Liver (tissue), 9 donors: Measurements from ENCODE around the gene THAP8. TPM values are rescaled to one million over a fixed set of nuclear protein-coding genes. Genes with fewer than 3 reads are reported as not detected.

Source experiments
- DNase-seq: peaks from one replicate; pipeline ENCODE4 v3.0.0-alpha.2; 2017; ENCODE audit warnings: low spot score
- H3K27ac ChIP-seq, 2 donors: one replicate each; pipeline ENCODE4 v1.7.0; 2013; ENCODE audit warnings: inconsistent platforms in 2 of 2, low read length in 2 of 2, control low read depth in 1 of 2, low read depth in 1 of 2, mild to moderate bottlenecking in 1 of 2
- H3K27me3 ChIP-seq, 4 donors: one replicate each; pipeline versions ENCODE4 v1.6.1 to v1.7.0; 2013; ENCODE audit warnings: low read length in 3 of 4, inconsistent platforms in 1 of 4, mild to moderate bottlenecking in 1 of 4, moderate library complexity in 1 of 4; ENCODE audit not compliant: control insufficient read depth in 4 of 4, insufficient read depth in 4 of 4
- H3K36me3 ChIP-seq, 4 donors: one replicate each; pipeline versions ENCODE4 v1.6.1 to v1.7.0; 2013; ENCODE audit warnings: low read length in 3 of 4, mild to moderate bottlenecking in 3 of 4, low read depth in 1 of 4, moderate library complexity in 1 of 4; ENCODE audit not compliant: control insufficient read depth in 4 of 4, insufficient read depth in 3 of 4
- H3K4me1 ChIP-seq, 4 donors: one replicate each; pipeline versions ENCODE4 v1.6.1 to v1.7.0; 2013; ENCODE audit warnings: low read length in 3 of 4, mild to moderate bottlenecking in 3 of 4, moderate library complexity in 1 of 4; ENCODE audit not compliant: control insufficient read depth in 4 of 4, insufficient read depth in 4 of 4
- H3K4me3 ChIP-seq, 3 donors: one replicate each; pipeline versions ENCODE4 v1.6.1 to v1.7.0; 2013; ENCODE audit warnings: low read length in 3 of 3, control low read depth in 1 of 3, low read depth in 1 of 3, mild to moderate bottlenecking in 1 of 3
- H3K9ac ChIP-seq, 2 donors: one replicate each; pipeline ENCODE4 v1.7.0; 2013; ENCODE audit warnings: low read length in 2 of 2, mild to moderate bottlenecking in 2 of 2, moderate library complexity in 2 of 2, control low read depth in 1 of 2, low read depth in 1 of 2
- H3K9me3 ChIP-seq, 4 donors: one replicate each; pipeline versions ENCODE4 v1.6.1 to v1.7.0; 2013; ENCODE audit warnings: low read length in 3 of 4; ENCODE audit not compliant: control insufficient read depth in 4 of 4
- CTCF ChIP-seq: fragments of 150-350 bp; IDR thresholded peaks from 2 replicates; pipeline ENCODE4 v1.5.1; 2017; ENCODE audit warnings: improper control_type of control experiment, low read depth, low read length; ENCODE audit not compliant: missing input control
- EGR1 ChIP-seq, 2 donors: IDR thresholded peaks; 2 replicates each; pipeline ENCODE4 v1.6.1; 2016 to 2018; ENCODE audit warnings: antibody characterized with exemption in 2 of 2, low read depth in 2 of 2
- FOXA1 ChIP-seq: IDR thresholded peaks from 2 replicates; pipeline ENCODE4 v1.6.1; 2016; ENCODE audit warnings: antibody characterized with exemption
- FOXA2 ChIP-seq: IDR thresholded peaks from 2 replicates; pipeline ENCODE4 v1.6.1; 2016; ENCODE audit warnings: antibody characterized with exemption
- GABPA ChIP-seq, 2 donors: IDR thresholded peaks in 1 of 2; conservative IDR thresholded peaks in 1 of 2; 2 replicates each; pipeline ENCODE4 v1.6.1; 2016; ENCODE audit warnings: antibody characterized with exemption in 2 of 2, mild to moderate bottlenecking in 1 of 2, moderate library complexity in 1 of 2
- HNF4A ChIP-seq, 2 donors: conservative IDR thresholded peaks; 2 replicates each; pipeline ENCODE4 v1.6.1; 2016; ENCODE audit warnings: antibody characterized with exemption in 2 of 2, mild to moderate bottlenecking in 2 of 2
- HNF4G ChIP-seq: IDR thresholded peaks from 2 replicates; pipeline ENCODE4 v1.6.1; 2016; ENCODE audit warnings: antibody characterized with exemption
- JUND ChIP-seq, 2 donors: IDR thresholded peaks; 2 replicates each; pipeline ENCODE4 v1.6.1; 2016; ENCODE audit warnings: antibody characterized with exemption in 2 of 2
- MAX ChIP-seq: IDR thresholded peaks from 2 replicates; pipeline ENCODE4 v1.6.1; 2016; ENCODE audit warnings: antibody characterized with exemption
- NR2F2 ChIP-seq: IDR thresholded peaks from 2 replicates; pipeline ENCODE4 v1.6.1; 2016; ENCODE audit warnings: antibody characterized with exemption
- RAD21 ChIP-seq, 2 donors: IDR thresholded peaks; 2 replicates each; pipeline ENCODE4 v1.6.1; 2016; ENCODE audit warnings: antibody characterized with exemption in 2 of 2, mild to moderate bottlenecking in 2 of 2
- REST ChIP-seq: IDR thresholded peaks from 2 replicates; pipeline ENCODE4 v1.6.1; 2016; ENCODE audit warnings: antibody characterized with exemption, mild to moderate bottlenecking
- RXRA ChIP-seq, 2 donors: IDR thresholded peaks; 2 replicates each; pipeline ENCODE4 v1.6.1; 2017 to 2018; ENCODE audit warnings: antibody characterized with exemption in 2 of 2, mild to moderate bottlenecking in 1 of 2
- SP1 ChIP-seq: IDR thresholded peaks from 2 replicates; pipeline ENCODE4 v1.6.1; 2018; ENCODE audit warnings: antibody characterized with exemption, mild to moderate bottlenecking
- TAF1 ChIP-seq: conservative IDR thresholded peaks from 2 replicates; pipeline ENCODE4 v1.6.1; 2016; ENCODE audit warnings: antibody characterized with exemption, mild to moderate bottlenecking
- YY1 ChIP-seq: IDR thresholded peaks from 2 replicates; pipeline ENCODE4 v1.6.1; 2016; ENCODE audit warnings: antibody characterized with exemption, mild to moderate bottlenecking
- ZBTB33 ChIP-seq: IDR thresholded peaks from 2 replicates; pipeline ENCODE4 v1.6.1; 2016; ENCODE audit warnings: antibody characterized with exemption
- WGBS: extraction: QIAGEN DNeasy Blood & Tissue Kit; methylation state at CpG from one replicate; pipeline ENCODE4 v1.1.7; 2013; 5-methylcytosine and 5-hydroxymethylcytosine counted together
- polyA plus RNA-seq, 2 donors: library from polyadenylated mRNA; stranded (reverse) in 1 of 2; unstranded in 1 of 2; fragments of 200-250 nt in 1 of 2; fragments of >200 nt in 1 of 2; fragmentation: Nextera tagmentation in 1 of 2; extraction: Ambion mirVana in 1 of 2; gene quantifications; one replicate each; pipeline versions ENCODE4 v1.2.1 to v1.2.3, GENCODE V29; 2013 to 2015
- total RNA-seq, 2 donors: library from RNA; depleted of rRNA; stranded (reverse); fragments of >200 nt; gene quantifications; one replicate each; pipeline ENCODE4 v1.2.3, GENCODE V29; 2014
- TF ChIP-seq, protein P1 (sequence below): IDR thresholded peaks from 2 replicates; pipeline ENCODE4 v1.6.1; 2016; ENCODE audit warnings: antibody characterized with exemption
- donor health status: healthy.
- donor health status: healthy.
- donor health status: healthy.
- donor health status: healthy.
- donor health status: healthy.

THAP8 gene
- total and polyA plus RNA-seq, 4 donors: 1.8 to 4.4 (median 3.3) TPM

DNA sequence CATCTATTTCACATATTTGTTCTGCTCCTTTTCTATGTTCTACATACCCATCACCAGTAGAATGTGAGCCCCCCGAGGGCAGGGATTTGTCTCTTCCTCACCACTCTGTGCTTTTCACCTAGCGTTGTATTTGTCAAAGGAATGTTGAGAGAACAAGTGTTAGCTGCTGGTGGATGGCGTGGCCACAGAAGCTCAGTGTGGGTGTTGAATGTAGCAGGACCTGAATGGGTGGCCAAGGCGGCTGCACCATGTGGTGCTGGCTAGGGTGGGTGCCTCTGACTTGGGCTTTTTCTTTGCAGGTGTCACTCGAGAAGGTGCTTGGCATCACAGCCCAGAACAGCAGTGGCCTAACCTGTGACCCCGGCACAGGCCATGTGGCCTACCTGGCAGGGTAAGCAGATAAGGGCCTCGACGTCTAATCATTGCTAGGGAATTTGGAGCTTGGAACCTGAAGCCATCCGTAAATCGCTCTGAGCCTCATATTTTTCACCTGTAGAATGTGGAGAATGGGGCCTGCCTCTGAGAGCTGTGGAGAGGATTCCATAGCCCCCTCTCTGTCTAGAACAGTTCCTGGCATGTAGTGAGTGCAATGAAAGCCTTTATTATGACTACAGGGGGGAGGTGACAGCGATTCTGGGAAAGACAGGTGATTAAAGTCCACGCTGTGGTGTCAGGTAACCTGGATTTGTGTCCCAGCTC lies 4.5 kb upstream of the THAP8 start:
- Histone ChIP-seq H3K9ac (no peak overlapping the region), H3K4me3 (no peak overlapping the region), H3K4me1 (peaks cover 3 to 25% (median 20%) of the 10 kb centered on the region in 4 donors), H3K9me3 (no peaks in the 10 kb centered on the region), H3K27me3 (no peaks in the 10 kb centered on the region), H3K36me3 (no peaks in the 10 kb centered on the region), H3K27ac (peak overlapping the region; percentile 33 to 69)
- DNase-seq: no peak
- WGBS: 59% methylated on average over 12 of the region's 12 CpGs
- TF ChIP-seq ZBTB33 (no peak), NR2F2 (peak; percentile 16), EGR1 (IDR thresholded peaks at IDR 0.05; ENCODE audit: low read depth in 2 of 2) (no peak), RAD21 (IDR thresholded peaks at IDR 0.05) (no peak), HNF4G (peak; percentile 17), FOXA2 (no peak), JUND (IDR thresholded peaks at IDR 0.05) (no peak), SP1 (peak; percentile 91), FOXA1 (no peak), REST (no peak), HNF4A (conservative IDR thresholded peaks at IDR 0.05) (peak; percentile 71 to 72), GABPA (IDR thresholded peaks at IDR 0.05 in 1 of 2, conservative IDR thresholded peaks at IDR 0.05 in 1 of 2) (no peak), TAF1 (no peak), RXRA (IDR thresholded peaks at IDR 0.05) (peak in 1 of 2 donors; percentile 26), MAX (no peak), CTCF (no peak), YY1 (peak; percentile 17)
- TF ChIP-seq, protein P1, sequence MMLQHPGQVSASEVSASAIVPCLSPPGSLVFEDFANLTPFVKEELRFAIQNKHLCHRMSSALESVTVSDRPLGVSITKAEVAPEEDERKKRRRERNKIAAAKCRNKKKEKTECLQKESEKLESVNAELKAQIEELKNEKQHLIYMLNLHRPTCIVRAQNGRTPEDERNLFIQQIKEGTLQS: no peak
